ENCODE data around the gene COL5A1. TPM values are rescaled to one million over a fixed set of nuclear protein-coding genes. Genes with fewer than 3 reads are reported as not detected.
"Not testable (repeated sequence)": the region's sequence is repeated elsewhere in the genome, so short reads cannot be mapped to it uniquely, and the experiment has no call there.

COL5A1 gene
- total RNA-seq, 1 experiment from 2014 or later = 131 TPM

DNA sequence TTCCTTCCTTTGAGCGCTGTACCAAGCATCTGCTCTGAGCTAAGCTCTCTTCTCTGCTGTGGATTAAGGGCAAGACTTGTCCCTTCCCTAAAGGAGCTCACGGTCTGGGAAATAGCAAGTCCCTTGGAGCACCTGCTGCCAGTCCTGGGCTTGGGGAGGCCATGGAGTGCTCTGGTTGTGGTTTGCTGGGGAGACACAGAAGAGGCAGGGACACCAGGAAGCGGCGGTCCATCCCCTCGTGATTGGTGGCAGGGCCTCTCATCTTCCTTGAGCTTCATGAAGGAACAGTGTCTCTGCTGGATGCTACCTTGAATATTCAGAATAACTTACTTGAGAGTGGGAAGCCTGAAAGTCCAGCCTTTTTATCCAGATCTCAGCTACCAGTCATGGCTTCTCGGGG lies 35.3 kb downstream of the COL5A1 start:
- no peak for DNase-seq (ENCODE audit: low read depth)

DNA sequence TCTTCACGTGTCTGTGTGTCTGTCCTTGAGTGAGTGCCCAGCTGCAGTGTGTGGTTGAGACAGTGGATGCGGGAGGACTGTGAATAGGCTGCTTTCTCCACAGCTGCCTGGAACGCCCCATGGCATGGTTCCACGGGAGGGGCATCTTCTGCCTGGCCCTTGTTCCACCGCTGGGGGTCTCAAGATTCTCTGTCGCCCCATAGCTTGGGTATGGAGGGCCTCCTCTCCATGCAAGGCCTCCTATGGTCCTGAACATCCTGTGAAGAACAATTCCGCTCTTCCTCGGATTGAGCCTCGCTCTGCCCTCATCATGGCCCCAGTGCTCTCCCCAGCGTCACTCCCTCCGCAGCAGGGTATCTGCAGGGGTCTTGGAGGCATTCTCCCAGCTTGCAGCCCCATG lies 36.1 kb downstream of the COL5A1 start:
- no peak for DNase-seq (ENCODE audit: low read depth)

DNA sequence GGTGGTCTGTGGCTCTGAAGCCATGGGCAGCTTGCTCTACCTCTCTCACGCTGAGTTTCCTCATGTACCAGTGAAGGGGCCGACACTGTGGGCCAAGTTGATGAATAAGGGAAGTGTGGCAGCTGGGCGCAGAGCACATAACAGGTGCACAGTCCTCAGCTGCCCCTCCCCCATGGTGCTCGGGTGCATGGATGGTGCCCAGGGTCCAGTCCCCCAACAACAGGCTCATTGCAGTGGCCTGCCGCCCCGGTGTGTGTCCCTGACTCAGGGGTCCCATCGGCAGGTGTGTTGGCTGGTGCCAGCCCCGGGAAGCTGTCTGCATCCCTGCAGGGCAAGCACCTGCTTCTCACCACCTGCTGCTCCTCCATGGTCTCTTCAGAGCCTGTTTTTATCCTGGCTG lies 36.6 kb downstream of the COL5A1 start:
- no peak for DNase-seq (ENCODE audit: low read depth)

DNA sequence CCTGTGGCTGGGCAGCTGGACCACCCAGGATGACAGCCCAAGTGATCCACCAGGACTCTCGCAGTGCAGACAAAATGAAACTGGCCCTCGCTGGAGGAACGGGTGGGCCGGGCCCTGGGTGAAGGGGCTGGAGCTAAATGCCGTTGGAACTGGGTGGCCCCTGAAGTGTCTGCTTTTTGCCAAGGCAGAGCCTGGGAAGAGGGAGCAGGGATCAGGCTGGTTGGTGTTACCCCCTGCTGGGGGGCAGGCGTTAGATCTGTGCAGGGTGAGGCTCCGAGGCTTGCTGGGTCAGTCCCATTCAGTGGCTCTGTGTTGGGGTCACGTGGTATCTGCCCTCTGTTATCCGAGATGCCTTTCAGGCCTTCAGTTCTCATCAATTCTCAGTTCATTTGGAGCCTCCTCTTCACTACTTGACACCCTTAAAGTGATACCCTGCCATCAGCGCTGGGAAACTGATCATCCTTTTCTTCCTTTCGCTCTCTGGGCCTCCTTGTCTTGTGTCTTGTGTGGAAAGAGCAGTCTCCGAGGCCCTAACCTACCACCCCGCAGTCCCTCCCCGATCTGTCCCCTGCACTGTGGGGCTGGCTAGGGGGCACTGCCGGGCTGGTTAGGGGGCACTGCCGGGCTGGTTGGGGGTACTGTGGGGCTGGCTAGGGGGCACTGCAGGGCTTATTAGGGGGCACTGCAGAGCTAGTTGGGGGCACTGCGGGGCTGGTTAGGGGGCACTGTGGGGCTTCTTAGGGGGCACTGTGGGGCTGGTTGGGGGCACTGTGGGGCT lies 37.3 kb downstream of the COL5A1 start:
- DNase-seq (ENCODE audit: low read depth) = no peak

DNA sequence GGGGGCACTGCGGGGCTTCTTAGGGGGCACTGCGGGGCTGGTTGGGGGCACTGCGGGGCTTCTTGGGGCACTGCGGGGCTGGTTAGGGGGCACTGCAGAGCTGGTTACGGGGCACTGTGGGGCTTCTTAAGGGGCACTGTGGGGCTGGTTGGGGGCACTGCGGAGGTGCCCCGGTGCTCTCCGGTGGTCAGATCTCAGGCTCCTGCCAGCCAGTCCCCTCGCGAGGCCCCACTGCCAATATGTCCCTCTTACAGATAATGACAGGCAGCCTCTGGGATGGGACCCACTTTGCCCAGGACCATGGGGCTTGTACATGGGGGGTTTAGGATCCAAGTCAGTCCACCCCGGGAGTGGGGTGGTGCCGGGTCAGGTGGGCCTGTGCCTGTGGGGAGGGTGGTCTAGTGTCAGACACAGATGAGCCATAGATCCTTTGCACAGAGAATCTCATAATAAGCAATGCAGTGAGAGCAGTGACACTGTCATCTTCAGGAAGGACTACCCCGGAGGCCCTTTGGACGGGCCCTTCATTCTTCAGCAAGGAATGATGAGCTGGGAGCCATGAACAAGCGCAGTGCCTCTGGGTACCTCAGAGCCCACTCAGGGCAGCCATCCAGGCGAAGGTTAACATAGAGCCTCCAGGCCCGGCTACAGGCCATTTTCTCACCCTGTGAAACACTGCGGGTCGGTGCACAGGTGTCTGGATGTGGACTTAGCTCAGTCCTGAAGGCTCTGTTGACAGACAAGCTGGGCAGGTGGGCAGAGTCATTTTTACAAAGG lies 38.2 kb downstream of the COL5A1 start:
- no peak for DNase-seq (ENCODE audit: low read depth)

DNA sequence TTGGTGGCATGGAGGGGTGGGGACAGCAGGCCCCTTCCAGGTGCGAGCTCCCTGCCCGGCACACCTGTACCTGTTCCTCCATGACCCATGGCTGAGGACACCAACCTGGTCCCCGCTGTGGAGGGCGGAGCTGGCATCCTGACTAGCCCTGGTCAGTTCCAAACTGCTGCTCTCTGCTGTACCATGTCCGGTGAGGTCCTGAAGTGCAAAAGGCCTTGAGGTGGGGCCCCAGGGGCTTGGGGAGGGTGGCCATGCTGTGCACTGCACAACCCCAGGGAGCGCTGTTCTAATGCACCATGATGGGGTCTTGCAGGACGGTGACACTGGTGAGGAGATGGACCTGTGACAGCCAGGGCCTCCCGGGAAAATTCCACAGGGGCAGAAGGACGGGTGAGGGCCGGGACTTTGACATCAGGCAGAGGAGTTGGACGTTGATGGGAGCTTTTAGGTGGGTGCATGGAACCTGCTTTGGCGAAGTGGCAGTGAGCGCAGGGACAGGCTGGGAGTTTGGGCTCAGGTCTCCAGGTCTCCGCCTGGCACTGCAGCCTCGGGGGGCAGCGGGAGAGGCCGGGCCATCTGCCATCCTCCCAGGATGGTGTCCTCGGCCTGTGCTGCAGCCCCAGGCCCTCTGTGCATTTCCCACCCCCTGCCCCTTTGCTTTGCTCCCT lies 38.9 kb downstream of the COL5A1 start:
- no peak for DNase-seq (ENCODE audit: low read depth)

DNA sequence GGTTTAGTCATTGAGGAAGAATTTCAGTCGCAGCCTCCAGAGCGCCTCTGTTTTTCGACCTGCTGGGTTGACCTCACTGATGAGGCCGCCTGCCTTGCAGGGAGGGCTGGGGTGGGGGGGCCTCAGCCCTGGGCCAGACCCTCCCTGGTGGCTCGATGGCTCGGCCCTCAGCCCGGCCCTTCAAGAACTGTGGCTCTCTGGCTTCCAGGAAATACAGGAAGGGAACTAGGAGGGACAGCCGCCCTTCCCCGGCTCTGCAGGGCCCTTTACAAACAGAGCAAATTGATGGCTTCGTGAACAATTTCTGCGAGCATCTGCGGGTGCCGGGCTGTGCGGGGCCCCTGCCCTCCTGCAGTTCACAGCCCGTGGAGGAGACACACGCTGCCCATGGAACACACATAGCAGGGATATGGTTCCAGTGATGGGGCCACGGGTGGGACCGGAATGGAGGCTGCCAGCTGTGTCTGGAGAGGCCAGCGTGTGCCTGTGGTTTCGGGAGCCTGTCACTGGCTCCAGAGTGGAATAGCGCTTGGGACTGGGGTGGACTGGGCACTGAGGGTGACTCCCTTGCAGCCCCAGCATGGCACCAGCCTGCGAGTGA lies 39.6 kb downstream of the COL5A1 start:
- no peak for DNase-seq (ENCODE audit: low read depth)

DNA sequence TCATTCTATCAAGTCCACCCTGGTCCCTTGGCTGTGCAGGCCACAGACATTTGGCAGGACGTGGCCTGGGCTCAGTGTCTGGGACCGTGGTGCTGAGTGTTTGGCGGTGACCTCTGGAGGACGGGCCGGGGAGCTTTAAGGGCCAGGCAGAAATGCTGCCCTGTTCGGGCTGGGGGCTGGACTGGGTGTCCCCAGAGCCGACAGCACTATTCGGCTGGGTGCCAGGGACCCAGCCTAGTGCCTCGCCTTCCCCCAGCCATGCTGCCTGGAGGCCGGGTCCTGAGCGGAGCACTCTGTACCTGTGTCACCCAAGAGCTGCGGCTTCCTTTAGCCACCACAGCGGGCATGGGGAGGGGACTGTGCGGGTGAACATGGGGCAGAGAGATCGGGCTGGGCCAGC lies 40.4 kb downstream of the COL5A1 start:
- no peak for DNase-seq (ENCODE audit: low read depth)

DNA sequence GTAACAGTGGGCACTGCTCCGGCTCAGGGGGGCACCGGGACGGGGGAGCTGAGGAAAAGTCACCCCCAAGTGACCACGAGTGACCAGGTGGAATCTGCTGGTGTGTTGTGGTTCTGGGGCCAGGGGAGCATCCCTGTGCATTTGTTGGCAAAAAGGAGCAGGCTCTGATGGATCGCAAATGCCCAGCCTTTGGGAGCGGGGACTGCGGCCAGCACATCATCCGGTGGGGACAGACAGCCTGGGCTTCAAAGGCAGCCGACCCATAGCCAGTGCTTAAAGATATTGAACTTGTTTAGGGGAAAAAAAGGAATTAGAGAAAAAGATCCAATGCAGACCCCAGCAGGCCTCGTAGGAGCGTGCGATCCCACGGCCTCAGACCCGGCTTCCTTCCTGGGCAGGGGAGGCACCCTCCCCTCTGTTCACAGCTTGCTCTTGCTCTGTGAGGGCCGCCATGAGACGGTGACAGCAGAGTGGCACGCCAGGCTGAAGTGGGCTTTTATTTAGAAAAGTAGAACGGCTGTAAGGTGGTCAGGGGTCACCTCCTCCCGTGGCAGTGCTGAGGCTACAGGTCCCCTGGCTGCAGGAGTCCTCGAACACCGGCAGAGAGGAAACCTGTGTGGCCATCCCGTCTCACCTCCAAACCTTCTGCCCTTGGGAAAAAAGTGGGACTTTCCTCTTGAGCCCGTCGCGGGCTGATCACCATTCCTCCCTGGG lies 41.2 kb downstream of the COL5A1 start:
- DNase-seq (ENCODE audit: low read depth) = no peak

DNA sequence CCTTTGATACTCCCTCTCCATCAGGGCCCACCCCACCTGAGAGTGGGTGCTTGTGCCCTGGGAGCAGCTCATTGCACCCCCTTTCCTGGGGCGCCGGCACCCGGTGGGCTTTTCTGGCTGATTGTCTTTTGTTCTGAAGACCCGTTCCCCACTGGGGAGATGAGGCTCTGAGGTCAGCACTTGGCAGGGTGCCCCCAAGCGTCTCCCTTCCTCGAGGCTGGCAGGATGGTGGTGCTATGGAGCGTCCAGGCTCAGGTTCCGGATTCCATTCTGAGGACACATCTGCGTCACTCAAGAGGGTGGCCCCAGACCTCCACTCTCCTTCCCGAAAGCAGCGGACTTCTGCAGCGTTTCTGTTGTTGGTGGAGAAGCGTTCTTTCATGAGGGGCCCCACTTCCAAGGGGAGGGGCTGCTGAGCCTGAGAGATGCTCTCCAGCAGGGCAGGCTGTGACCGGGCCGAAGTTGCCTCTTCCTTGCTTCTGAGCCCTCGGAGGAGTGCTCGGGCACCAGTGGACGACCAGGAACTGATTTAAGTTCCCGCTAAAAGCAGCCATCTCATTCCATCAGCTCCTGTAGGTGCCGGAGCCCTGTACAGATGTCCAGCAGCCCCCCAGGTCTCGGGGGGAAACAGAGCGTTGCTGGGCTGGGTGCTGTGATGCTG lies 42.2 kb downstream of the COL5A1 start:
- DNase-seq (ENCODE audit: low read depth) = no peak

DNA sequence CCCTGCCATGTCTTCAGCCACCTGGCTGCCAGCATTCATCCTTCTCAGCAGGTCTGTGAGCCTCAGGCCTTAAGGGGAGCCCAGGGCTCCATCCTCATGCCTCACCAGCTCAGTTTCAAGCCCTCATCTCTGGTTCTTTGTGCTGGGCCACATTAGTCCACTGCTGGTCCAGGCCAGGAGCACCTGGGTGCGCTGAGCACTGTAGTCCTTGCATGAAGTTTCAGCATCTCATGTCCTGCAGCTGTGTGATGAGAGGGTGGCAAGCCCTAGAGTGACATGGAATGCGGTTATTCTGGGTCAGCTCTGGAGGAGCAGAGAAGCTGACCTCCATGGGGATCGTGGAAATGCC lies 42.7 kb downstream of the COL5A1 start:
- DNase-seq (ENCODE audit: low read depth) = no peak

DNA sequence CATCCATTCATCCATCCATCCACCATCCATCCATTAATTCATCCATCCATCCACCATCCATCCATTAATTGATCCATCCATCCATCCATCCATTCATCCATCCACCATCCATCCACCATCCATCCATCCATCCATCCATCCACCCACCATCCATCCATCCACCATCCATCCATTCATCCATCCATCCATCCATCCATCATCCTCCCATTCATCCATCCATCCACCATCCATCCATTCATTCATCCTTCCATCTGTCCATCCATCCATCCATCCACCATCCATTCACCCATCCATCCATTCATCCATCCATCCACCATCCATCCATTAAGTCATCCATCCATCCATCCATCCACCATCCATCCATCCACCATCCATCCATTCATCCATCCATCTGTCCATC lies 43.3 kb downstream of the COL5A1 start:
- not testable (repeated sequence) for DNase-seq (ENCODE audit: low read depth)

DNA sequence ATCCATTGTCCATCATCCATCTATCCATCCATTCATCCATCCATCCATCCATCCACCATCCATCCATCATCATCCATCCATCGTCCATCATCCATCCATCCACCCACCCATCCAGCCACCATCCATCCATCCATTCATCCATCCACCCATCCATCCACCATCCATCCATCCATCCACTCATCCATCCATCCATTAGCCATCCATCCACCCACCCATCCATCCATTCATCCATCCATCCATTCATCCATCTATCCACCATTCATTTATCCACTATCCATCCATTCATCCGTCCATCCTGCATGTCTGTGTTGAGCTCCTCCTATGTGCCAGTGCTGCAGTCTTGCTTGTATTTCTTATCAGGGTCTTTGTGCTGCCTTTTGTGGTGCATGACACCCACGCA lies 44.2 kb downstream of the COL5A1 start:
- DNase-seq (ENCODE audit: low read depth) = no peak

DNA sequence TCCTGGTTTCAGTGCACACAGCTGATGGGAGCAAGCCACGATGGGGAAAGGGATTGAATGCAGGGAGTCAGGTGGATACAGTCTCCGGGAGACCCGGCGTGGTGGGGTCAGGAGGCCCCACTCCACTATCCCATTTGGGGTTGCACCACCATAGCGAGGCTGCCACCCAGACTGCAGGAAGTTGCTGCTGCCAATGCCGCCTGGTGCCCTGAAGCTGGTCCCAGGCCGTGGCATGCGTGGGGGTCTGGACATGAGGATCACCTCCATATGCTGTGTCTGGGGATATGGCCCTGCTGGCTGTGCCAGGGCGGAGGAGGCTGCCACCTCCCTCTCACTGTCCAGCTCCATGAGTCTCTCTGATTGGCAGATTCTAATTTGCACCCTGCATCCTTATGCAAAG lies 45.3 kb downstream of the COL5A1 start:
- DNase-seq (ENCODE audit: low read depth) = no peak

DNA sequence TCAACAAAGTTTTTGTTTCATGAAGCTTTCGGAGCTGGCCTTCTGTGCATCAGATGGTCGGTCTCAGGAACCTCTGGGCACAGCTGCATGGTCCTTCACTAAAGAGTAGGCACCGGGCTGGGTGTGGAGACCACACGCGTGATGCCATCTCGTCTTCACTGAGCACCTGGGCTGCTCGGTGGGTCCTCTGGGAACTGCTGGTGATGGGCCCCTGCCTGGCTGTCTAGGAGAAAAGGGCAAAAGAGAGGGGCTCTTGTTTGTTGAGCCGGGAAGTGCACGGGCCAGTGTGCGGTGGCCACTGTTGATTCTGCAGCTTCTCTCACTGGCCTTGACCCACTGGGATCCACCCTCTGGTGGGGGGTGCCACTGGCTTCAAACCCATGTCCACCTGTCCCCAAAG lies 46.0 kb downstream of the COL5A1 start:
- DNase-seq (ENCODE audit: low read depth) = no peak

DNA sequence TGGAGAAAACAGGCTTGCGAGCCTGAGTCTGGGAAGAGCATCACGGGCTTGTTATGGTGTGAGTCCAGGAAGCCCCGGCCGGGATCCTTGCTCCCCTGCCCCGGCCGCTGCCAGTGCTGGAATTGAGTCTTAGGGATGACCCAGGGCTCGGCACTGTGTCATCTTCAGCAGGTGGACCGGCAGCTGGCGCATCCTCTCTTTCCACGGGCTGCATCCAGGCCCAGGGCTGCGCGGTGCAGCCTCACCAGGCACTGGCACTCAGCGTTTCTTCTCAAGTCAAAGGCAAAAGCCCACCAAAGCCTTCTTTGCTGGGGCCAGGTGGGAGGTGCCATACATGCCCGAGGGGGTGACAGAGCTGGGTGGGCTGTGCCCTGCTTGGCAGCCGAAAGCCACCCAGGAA lies 46.6 kb downstream of the COL5A1 start:
- DNase-seq (ENCODE audit: low read depth) = no peak

DNA sequence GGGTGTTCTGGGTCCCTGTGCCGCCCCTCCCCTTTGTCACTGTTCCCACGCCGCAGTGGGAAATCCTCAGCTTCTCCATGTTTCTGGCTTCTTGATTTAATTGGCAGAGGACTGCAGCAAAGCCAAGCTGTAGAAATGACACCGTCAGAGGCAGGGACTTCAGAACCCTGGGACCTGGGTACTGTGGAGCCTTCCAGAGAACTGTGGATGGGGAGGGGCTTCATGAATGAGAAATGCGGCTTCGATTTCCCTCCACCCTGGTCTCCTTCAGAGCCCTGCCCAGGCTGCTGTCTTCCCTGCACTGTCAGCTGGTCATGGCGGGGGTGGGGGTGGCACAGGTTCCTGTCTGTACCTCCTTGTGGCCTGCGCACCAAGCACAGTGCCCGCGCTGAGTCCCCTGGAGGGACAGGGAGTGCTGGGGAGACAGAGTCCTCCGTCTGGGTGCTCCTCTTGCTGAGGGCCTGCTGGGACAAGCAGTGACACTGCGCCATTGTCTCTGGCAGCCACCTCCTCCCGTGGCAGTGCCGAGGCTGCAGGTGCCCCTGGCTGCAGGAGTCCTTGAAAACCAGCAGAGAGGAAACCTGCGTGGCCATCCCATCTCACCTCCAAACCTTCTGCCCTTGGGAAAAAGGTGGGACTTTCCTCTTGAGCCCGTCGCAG lies 47.2 kb downstream of the COL5A1 start:
- DNase-seq (ENCODE audit: low read depth) = no peak

DNA sequence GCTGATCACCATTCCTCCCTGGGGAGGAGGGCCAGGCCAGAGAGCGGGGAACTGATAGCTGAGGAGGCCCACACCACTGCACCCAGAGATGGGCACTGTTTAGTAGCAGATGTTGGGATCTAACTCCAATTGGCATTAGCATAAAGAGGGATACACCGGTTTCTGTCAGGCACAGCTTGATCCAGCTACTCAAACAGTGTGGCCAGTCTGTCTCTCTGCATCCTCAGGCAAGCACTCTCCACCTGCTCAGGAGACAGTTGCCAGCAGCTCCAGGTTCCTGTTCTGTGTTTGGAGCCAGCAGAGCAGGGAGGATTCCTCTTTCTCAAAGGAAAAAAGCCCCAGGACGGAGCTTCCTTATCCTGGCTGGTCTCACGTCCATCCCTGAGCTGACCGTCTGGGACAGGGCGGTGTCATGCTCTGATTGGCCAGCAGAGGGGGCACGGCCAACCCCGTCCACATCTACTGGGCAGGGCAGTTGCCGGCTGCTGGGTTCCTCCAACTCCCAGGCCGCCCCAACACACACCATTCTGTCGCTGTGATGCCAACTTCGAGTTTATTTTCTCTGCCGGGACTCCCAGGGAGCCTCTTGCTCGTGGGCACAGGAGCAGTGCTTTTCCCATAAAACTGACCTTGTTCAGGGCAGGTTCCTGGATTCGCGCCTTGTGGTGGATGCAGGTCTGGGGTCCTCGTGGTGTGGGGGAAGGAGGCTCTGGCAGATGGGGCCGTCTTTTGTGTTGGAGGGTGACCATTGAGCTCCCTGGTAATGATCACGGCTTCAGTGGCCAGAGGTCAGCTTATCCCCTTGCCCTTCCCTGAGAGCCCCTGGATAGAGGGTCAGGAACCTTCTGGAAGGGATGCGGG lies 47.9 kb downstream of the COL5A1 start:
- peak; percentile 70 for DNase-seq (ENCODE audit: low read depth)

DNA sequence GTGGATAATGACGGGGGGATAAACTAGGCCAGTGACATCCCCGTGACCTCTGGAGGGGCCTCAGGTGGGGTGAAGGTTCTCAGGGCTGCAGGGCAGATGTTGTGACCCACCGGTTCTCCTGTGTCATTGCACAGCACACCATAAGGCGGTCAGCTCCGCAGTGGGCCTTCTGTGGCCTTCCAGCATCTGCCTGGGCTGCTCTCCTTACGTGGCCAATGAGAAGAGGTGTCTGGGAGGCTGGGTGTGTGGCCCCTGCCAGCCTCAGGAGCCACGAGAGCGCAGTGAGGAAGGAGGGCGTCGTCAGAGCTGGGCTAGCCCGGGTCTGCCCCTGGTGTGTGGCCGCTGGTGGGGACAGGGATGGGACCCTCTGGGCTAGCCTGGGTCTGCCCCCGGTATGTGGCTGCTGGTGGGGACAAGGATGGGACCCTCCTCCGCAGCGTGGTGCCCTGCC lies 48.7 kb downstream of the COL5A1 start:
- DNase-seq (ENCODE audit: low read depth) = no peak

Measured in Daoy (cell line).